Eye (tissue), 1 donor: ENCODE data around the gene SRRM3.
"Not testable (repeated sequence)": the region's sequence is repeated elsewhere in the genome, so short reads cannot be mapped to it uniquely, and the experiment has no call there.

ENCODE experiments used
- DNase-seq: peaks from one replicate; pipeline ENCODE4 v3.0.0-alpha.2; 2015

The SRRM3 gene

DNA sequence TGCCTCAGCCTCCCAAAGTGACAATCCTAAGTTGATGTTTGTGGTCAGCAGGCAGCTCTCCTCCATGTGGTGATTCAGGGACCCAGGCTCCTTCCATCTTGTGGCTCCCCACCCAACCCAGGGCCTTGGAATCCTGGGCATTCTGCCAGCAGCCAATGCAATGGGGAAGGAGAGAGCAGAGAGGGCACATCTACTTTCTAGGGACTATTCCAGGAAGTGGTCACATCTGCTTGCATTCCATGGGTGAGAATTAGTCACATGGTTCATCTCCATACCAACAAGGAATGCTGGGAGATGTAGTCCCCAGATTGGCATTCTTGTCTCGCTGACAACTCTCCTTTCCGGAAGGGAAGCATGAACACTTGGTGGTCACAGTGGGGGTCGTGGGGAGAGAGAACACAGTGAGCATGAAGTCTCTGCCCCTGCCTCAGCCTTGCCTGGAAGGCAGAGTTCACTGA, 9.9 kb upstream of the SRRM3 start:
- DNase-seq = peak; percentile 77

DNA sequence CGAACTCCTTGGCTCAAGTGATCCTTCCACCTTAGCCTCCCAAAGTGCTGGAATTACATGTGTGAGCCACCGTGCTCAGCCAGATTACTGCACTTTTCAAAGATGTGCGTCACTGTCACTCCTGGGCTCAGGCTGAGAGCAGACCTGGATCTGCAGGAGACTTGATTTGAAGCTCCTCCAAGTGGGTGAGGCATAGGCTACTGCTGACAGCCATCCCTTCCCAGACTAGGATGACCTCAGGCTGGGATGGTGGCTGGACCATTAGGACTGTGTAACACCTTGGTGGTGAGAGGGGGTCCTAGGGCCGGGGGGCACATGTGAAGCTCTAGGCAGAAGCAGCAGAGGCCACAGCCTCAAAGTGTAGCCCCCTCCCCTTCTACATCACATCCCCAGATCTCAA, 8.2 kb upstream of the SRRM3 start:
- peak; percentile 64 for DNase-seq

DNA sequence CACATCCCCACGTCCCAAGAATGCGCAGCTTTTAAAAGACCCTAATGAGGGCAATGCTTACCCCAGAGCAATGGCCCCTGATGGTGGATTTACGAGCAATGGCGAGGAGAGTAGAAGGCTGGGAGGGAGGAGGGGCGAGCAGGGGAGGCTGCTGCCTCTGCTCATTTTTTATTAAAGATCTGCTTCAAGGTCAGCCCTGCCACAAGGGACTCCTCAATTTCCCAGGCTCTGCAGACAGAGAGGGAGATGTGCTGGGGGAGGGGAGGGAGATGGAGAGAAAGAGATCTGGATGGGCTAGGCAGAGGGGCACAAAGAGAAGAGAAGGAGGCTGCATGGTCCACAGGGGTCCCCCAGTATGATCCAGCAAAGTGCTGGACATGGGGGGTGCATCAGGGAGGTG, 7.8 kb upstream of the SRRM3 start:
- DNase-seq = peak; percentile 85

DNA sequence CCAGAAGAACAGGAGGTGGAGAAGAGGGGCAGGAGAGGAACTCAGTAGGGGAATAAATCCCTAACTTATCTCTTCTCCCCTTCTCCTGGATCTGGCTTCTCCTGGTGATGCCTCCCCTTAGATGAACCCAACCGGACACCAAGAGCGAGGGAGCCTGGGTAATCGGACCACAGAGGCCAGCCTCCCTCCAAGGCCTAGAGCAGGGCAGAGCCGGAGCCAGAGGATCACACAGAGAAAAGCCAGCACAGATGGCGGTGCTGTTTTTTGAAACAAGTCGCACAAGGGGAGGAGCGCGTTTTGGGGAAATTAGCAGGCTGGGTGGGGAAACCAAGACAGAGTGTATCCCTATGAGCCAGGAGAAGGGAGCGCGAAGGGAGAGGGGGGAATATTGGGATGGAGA, 4.9 kb upstream of the SRRM3 start:
- no peak for DNase-seq

DNA sequence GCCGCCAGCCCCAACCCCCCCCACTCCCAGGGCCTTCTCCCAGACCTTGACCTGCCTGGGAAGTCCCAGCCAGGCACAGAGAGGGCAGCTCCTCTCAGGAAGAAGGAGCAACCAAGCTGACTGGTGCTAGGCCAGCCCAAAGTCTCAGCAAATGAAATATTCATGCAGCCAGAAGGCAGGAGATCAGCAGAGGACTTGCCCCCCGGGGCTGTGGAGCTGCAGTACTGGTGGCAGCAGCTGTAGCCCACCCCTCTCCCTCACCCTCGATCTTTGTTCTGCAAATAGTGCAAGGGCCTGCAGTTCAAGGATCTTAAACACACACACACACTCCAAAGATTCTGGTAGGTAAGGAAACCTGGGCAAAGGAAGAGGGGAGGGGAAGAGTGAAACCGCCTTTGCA, 3.5 kb upstream of the SRRM3 start:
- peak; percentile 67 for DNase-seq

DNA sequence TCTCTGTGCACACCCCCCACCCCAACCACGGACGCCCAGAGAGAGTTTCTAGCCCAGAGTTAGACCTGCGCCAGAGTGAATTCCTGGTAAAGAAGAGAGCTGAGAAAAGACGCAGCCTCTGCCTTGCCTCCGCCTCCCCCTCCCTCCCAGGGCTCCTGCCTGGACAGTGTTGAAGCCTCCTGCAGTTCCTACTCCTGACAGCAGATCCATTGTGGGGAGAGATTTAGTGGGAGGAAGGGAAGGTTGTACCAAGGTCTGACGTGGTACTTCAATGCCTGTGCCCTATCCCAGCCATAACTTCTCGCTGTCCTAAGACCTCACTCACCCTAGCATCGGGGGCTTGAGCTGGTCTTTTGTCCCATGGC, 952 bp downstream of the SRRM3 start:
- no peak for DNase-seq

DNA sequence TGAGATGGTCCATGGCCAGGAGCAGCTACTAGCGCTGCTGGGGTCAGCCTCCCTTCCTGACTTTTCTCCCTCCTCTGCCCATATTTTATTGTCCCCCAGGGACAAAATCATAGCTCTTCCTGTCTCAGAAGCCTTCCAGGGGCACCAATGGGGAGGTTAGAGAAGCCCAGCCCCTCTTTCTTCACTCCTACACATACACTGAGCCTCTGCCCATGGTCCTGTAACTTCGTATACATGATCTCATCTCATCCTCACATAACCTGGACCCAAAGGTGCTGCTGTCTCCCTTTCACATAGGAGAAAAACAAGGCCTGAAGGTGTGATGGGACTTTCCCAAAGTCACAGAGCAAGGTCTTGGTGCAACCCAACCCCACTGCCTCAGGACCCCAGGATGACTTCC, 2.5 kb downstream of the SRRM3 start:
- no peak for DNase-seq

DNA sequence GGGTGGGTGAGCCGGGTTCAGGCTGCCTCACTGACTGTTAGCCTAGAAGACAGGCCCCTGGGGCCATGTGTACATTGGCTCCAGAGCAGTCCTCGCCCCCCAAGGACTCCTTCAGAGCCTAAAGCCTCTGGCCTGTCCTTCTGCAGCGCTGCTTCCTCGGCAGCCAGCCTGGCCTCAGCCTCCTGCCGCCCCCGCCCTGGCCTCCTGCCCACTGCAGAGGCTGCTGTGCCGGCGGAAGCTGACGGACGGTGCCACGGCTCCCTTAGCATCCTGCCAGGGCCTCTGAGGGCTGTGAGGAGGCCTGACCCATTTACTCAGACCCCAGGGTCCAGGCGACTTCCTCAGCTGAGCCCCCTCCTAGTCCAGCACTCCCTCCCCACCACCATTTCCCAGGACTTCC, 4.9 kb downstream of the SRRM3 start:
- no peak for DNase-seq

DNA sequence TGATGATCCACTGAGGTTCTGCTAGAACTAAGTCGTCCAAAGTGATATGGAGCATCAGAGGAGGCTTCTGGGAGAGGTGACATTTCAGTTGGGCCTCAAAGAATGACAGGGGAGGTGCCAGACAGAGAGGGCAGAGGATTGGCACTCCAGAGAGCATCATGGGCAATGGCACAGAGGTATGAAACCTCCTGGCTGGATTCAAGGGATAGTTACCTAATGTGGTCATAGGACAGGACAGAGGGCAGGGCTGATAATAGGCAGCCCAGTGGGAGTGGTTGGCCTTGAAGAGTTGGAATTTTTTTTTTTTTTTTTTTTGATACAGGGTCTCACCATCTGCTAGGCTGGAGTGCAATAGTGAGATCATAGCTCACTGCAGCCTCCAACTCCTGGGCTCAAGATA, 7.6 kb downstream of the SRRM3 start:
- DNase-seq = no peak

DNA sequence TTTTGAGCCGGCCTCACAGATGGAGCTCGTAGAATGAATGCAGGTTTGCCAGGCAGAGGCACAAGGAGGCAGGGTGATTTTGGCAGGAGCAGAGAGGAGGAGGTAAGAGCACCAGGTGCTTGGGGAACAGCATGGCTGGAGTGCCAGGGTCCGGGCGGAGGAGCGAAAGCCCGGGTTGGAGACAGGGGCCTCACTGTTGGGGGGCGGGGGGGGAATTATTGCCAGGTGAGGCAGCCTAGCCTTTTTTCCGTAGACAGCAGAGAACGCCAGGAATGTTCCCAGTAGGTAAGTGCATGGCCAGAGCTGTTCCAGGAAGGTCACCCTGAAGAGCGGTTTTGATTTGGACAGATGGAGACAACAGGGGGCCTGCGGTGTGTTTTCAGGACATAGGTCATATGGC, 9.5 kb downstream of the SRRM3 start:
- DNase-seq = no peak

DNA sequence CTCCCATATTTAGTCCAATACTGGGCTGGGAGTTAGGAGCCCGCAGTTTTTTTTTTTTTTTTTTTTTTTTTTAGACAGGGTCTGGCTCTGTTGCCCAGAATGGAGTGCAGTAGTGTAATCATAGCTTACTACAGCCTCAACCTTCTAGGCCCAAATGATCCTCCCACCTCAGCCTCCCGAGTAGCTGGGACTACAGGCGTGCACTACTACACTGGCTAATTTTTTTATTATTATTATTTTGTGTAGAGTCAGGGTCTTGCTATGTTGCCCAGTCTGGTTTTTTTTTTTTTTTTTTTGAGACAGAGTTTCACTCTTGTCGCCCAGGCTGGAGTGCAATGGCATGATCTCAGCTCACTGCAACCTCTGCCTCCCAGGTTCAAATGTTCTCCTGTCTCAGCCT, 13.7 kb downstream of the SRRM3 start:
- not testable (repeated sequence) for DNase-seq

DNA sequence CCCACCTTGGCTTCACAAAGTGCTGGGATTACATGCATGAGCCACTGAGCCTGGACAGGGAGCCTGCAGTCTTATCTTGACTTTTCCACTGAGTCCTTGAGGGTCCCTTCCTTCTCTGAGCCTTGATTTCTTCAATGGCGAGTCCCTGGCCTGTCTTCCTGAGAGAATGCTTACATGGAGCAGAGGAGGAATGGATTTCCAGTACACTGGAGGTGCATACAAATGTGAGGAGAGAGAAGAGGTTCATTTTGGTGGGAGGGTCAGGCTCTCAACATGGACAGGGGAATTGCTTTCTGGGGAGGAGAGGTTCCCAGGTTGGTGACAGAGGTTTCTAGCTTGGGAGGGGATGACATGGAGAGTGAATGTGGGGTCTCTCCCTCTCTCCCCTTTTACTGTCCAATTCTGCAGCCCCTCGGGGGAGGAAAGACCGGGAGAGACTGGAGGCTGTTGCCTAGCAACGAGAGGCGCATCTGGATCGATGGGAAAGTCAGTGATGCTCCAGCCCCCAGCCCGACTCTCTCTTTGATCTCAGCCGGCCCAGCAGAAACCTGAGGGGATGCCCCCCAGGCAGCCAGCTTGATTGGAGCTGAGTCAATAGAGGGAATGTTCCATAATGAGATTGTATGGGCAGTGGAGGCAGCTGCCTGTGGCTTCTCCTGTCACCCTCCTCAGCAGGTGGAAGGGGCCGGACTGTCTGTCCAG, 14.8 kb downstream of the SRRM3 start:
- DNase-seq = peak; percentile 87

DNA sequence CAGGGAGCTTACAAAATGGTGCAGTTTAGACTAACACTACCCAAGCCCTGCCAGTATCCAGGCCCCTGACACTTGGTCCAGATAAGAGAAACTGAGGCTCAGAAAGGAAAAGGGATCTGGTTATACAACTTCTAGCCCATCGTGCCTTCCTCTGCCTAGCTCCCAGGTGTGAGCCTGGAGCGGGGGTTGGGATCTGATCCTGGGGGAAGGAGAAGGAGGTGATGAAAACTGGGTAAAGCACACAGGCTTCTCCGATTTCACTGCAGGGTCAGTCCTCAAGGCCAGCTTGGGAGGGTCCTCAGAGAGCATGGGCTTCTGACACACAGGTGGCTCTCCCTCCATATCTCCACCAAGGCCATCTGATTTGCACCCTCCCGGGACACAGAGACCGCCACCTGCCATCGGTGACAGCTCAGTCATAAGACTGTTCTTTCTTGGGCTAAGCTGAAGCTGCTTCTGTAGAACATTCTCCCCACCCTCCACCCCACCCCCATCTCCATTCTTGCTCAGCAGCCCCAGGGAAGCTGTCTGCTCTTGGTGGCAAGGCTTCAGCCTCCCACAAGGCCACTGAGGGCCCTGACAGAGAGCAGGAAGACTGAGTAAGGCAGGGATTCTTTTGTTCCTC, 16.4 kb downstream of the SRRM3 start:
- DNase-seq = no peak

DNA sequence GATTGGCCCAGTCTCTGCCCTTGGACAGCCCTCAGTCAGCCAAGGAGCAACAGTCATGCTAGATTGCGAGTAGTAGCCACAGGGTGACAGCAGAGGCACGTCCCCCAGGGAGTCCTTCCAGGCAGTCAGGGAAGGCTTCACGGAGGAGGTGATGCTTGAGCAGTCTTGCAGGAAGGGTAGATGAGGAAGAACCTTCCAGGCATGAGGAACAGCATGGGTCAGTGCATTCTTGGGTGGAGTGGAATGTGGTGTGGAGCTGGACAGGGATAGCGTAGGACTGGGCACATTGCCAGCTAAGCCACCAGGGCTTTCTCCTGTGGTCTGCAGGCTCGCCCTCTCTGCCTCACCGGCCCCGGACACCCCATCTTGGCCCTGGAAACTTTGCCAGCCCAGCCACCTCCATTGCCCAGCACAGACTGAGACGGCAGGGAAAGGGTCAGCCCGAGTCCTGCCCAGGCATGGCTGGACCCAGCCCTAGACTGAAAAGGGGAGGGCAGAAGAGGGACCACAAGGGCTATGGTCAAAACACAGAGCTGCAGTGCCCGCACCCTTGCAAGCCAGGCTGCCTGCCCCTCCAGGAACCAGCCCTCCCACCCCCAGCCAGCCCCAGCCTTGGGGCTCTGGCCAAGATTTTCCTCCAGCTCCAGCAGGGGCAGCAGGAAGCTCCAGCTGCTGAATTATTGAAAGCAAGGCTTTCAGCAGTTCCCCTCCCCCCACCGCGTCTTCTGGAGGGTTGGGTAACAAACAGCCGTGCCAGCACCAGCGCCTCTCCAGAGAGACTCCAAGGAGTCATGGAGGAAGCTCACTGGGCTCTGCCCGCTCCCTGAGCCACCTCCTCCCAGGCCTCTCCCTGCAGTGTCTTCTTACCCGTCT, 18.7 kb downstream of the SRRM3 start:
- DNase-seq = peak; percentile 82

DNA sequence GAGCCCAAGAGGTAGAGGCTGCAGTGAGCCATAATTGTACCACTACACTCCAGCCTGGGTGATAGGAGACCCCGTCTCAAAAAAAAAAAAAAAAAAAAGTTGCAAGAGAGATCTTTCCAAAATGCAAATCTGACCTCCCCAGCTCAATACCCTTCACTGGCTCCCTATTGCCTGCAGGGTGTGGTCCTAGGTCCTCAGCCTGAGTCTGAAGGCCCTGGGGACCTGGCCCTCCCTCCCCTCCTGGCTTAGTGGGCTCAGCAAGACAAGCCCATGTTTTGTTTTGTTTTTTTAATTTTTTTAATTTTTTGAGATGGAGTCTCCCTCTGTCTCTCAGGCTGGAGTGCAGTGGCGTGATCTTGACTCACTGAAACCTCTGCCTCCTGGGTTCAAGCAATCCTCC, 20.6 kb downstream of the SRRM3 start:
- DNase-seq = no peak

DNA sequence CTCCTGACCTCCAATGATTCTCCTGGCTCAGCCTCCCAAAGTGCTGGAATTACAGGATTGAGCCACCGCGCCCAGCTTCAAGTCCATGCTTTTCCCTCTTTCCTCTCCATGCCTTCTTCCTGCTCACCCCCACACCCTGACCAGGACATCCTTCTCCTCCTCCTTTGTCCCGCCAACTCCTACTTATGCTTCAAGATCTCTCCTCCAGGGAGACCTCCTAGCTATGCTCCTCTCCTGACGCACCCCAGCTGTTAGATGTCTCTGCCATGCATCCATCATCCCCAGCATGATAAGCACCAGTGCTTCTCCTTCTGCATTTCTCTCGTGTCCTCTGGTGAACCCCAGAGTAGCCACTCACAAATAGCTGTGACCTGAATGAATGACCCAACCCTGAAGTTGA, 21.1 kb downstream of the SRRM3 start:
- no peak for DNase-seq

DNA sequence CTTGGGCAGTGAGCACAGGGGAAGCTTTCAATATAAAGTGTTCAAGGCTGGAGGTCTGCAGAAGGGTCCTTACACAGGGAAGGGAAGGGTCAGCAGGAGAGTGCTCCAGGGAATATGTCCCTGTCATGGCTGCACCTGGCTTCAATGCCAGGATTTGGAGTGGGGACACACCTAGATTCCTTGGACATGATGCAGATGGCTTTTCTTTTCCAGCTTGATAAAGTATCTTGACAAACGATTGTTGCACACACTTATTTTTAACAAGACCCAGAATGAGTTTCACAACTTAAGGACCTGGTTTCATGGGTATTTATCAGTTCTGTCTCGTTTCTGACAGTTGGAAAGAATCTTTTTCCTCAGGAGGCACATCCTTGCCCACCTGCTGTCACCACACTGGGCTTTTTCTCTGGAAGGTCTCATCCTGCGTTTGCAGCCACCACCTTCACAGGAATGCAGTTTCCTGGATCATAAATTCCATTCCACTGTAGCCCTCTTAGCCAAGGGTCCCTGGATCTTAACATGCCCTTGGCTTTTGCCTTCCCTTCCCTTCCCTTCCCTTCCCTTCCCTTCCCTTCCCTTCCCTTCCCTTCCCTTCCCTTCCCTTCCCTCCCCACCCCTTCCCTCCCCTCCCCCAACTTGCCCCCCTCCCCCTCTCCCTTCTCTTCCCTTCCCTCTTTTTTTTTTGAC, 21.7 kb downstream of the SRRM3 start:
- no peak for DNase-seq

DNA sequence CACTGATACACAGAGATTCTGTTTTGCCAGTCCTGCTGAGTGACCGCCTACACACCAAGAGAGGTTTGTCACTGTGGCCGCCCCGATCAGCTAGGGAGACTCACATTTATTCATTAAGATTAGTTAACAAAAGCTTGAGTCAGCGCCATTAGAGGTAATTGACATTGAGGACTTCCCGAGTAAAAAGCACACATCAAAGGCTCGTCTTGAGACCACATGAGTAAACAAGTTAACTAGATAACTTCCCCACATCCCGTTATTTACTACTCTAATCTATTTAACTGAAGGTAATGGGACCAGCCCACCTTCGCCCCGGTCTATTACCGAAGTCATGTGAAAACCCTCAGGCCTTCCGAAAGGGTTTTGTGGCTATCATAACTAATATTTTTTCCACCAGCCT, 23.0 kb downstream of the SRRM3 start:
- DNase-seq = no peak

DNA sequence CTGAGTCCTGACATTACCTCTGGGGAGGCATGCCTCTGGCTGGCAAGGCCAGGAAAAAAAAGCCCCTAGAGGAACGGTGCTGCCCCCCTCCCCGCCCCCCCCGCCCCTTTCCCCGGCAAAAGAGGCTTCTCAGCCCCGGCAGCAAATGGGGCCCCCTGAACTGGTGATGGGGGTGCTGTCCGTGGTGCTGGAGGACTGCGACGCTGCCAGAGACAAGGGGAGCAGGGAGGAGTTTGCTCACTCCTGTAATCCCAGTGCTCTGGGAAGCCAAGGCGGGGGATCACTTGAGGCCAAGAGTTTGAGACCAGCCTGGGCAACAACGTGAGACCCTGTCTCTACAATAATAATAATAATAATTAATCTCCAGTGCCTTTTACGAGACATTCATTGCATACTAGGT, 23.7 kb downstream of the SRRM3 start:
- DNase-seq = peak; percentile 73

DNA sequence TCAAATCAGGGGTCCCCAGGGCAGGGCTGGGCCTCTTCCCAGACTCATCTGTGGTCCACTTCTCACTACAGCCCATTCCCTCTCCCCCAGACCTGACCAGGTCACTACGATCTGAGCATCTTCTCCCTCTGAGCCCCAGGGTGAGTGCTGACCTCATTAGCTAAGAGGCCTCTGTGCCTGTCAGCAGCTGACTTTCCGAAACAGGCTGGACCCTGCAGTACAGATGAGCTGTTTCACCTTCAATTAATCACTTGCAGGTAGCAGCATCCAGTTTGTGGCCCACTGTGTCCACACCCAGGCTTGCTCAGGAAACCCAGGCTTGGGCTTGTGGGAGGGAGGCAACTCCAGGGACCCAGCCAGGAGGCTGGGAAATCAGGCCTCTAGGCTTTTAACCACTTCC, 24.3 kb downstream of the SRRM3 start:
- DNase-seq = peak; percentile 22

DNA sequence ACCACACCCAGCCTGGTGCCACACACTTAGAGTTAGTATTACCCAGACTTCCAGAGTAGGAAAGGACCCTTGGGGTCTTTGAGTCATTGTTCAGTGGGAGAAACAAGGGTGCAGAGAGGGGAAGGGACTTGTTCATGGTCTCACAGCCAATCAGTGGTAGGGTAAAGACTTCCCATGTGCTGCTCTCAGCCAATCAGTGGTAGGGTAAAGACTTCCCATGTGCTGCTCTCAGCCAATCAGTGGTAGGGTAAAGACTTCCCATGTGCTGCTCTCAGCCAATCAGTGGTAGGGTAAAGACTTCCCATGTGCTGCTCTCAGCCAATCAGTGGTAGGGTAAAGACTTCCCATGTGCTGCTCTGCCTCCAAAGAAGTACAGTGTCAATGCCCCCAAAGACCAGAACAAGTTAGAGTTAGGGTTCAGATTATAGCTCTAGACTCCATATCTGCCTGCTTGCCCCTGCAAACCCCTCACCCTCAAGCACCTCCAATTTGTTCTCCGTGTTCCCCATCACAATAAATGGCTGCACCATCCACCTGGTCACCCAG, 25.3 kb downstream of the SRRM3 start:
- not testable (repeated sequence) for DNase-seq

DNA sequence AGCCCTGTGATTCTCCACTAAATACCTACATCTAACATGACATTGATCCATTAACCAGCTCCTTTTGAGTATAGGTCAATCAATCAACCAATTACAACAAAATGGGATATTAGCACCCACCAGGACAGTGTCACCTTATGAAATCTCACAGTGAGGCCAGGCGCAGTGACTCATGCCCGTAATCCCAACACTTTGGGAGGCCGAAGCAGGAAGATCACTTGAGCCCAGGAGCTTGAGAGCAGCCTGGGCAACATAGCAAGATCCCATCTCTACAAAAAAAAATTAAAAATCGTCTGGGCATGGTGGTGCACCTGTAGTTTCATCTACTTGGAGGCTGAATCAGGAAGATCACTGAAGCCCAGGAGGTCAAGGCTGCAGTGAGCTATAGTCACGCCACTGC, 28.5 kb downstream of the SRRM3 start:
- no peak for DNase-seq

DNA sequence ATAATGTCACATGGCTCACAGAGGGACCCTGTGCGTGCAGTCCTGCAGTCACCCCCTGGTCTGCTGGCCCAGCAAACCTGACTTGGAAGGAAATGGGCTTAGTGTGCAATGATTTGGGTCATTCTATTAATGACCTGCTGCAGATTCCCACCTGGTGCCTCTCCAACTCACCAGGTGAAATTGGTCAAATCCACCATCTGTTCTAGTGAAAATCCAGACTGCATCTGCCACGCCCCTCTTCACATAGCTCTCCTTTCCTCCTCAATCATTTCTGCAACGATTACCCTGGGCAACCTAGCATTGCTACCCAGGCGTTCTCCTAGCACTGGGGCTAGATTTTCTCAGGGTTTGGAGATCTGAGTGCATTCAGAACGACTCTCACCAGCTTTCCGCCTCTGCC, 29.4 kb downstream of the SRRM3 start:
- DNase-seq = no peak
